Sigmoid colon (tissue), 7 donors: Measurements from ENCODE around the gene AVEN. TPM values are rescaled to one million over a fixed set of nuclear protein-coding genes. Genes with fewer than 3 reads are reported as not detected.

ENCODE experiments used
- DNase-seq: peaks from one replicate; pipeline ENCODE4 v3.0.0-alpha.2; 2019
- H3K27ac ChIP-seq, 4 donors: fragments of 200-600 bp; sonication (generic); one replicate each; pipeline ENCODE4 v1.5.1; 2016 to 2019; ENCODE audit warnings: mild to moderate bottlenecking in 1 of 4
- H3K27me3 ChIP-seq, 3 donors: fragments of 200-600 bp; sonication (generic); one replicate each; pipeline ENCODE4 v1.5.1; 2019; ENCODE audit warnings: mild to moderate bottlenecking in 1 of 3
- H3K36me3 ChIP-seq, 4 donors: fragments of 200-600 bp; sonication (generic); one replicate each; pipeline ENCODE4 v1.5.1; 2016 to 2019
- H3K4me1 ChIP-seq, 4 donors: fragments of 200-600 bp; sonication (generic); one replicate each; pipeline ENCODE4 v1.5.1; 2017 to 2019
- H3K4me3 ChIP-seq, 4 donors: fragments of 200-600 bp; sonication (generic); one replicate each; pipeline ENCODE4 v1.5.1; 2017 to 2019; ENCODE audit warnings: mild to moderate bottlenecking in 2 of 4, moderate library complexity in 1 of 4
- H3K9me3 ChIP-seq, 4 donors: fragments of 200-600 bp in 3 of 4; sonication (generic) in 3 of 4; one replicate each; pipeline versions ENCODE4 v1.5.1 to v1.6.1; 2013 to 2019
- CTCF ChIP-seq, 4 experiments: fragments of 450-650 bp in 3 of 4; fragments of 200-600 bp in 1 of 4; IDR thresholded peaks; one replicate each; pipeline ENCODE4 v1.5.1; 2016 to 2019; ENCODE audit warnings: antibody characterized with exemption in 4 of 4, mild to moderate bottlenecking in 3 of 4, moderate library complexity in 2 of 4
- EP300 ChIP-seq, 4 donors: sonication (generic); formaldehyde crosslinking; IDR thresholded peaks; one replicate each; pipeline ENCODE4 v1.6.1; 2017; ENCODE audit warnings: antibody characterized with exemption in 4 of 4
- POLR2A ChIP-seq, 2 donors: fragments of 450-650 bp; IDR thresholded peaks; one replicate each; pipeline ENCODE4 v1.6.1; 2016; ENCODE audit warnings: antibody characterized with exemption in 2 of 2, mild to moderate bottlenecking in 2 of 2, moderate library complexity in 2 of 2
- POLR2AphosphoS5 ChIP-seq, 4 donors: sonication (generic); formaldehyde crosslinking; IDR thresholded peaks; one replicate each; pipeline ENCODE4 v1.6.1; 2017; ENCODE audit warnings: antibody characterized with exemption in 4 of 4
- WGBS, 2 donors: extraction: QIAGEN DNeasy Blood & Tissue Kit; methylation state at CpG; one replicate each; pipeline ENCODE4 v1.1.7; 2013; 5-methylcytosine and 5-hydroxymethylcytosine counted together
- intact Hi-C: fragments of 100-400 bp; cut with DNase I; formaldehyde crosslinking; loops from one replicate; pipeline ENCODE4 v1.15.1; 2023
- polyA plus RNA-seq, 3 donors: library from polyadenylated mRNA; stranded (reverse); fragments of 200-250 nt; gene quantifications; one replicate each; pipeline ENCODE4 v1.2.3, GENCODE V29; 2013
- total RNA-seq, 4 donors: library from RNA; depleted of rRNA; stranded (reverse); fragments of >200 nt; gene quantifications; one replicate each; pipeline ENCODE4 v1.1.0, GENCODE V29; 2016
- donor health status: healthy with polysubstance abuse.
- donor health status: Bipolar disorder and iron deficiency.
- donor health status: healthy.

AVEN gene
- total and polyA plus RNA-seq, 7 donors, result 9.2 to 23.3 (median 15.0) TPM

GRCh38 chr15:33985751-33986150 is 53.3 kb downstream of the AVEN start:
- H3K4me3 ChIP-seq, result no peak overlapping the region
- no peaks in the 10 kb centered on the region for H3K27me3 ChIP-seq
- TF ChIP-seq POLR2A (IDR thresholded peaks at IDR 0.05), result no peak
- TF ChIP-seq POLR2AphosphoS5 (IDR thresholded peaks at IDR 0.05), result no peak
- no peak for TF ChIP-seq EP300 (IDR thresholded peaks at IDR 0.05)
- TF ChIP-seq CTCF (IDR thresholded peaks at IDR 0.05), result no peak
- DNase-seq, result no peak
- 67% methylated on average over 3 of the region's 3 CpGs for WGBS, 2 donors
- H3K9me3 ChIP-seq, result no peaks in the 10 kb centered on the region
- no peak overlapping the region for H3K27ac ChIP-seq
- peaks cover 0 to 10% (median 2%) of the 10 kb centered on the region in 4 donors for H3K4me1 ChIP-seq
- no peaks in the 10 kb centered on the region for H3K36me3 ChIP-seq
- intact Hi-C loops, result no loop called here

GRCh38 chr15:33985287-33985686 is 53.7 kb downstream of the AVEN start:
- WGBS, 2 donors, result 39 to 61% methylated on average over 1 of the region's 1 CpG
- H3K36me3 ChIP-seq, result no peaks in the 10 kb centered on the region
- no peak for DNase-seq
- no peak overlapping the region for H3K27ac ChIP-seq
- TF ChIP-seq EP300 (IDR thresholded peaks at IDR 0.05), result no peak
- TF ChIP-seq CTCF (IDR thresholded peaks at IDR 0.05), result no peak
- TF ChIP-seq POLR2AphosphoS5 (IDR thresholded peaks at IDR 0.05), result no peak
- TF ChIP-seq POLR2A (IDR thresholded peaks at IDR 0.05), result no peak
- no peaks in the 10 kb centered on the region for H3K9me3 ChIP-seq
- no peak overlapping the region for H3K4me3 ChIP-seq
- intact Hi-C loops, result no loop called here
- H3K4me1 ChIP-seq, result peaks cover 0 to 10% (median 2%) of the 10 kb centered on the region in 4 donors
- H3K27me3 ChIP-seq, result no peaks in the 10 kb centered on the region

DNA sequence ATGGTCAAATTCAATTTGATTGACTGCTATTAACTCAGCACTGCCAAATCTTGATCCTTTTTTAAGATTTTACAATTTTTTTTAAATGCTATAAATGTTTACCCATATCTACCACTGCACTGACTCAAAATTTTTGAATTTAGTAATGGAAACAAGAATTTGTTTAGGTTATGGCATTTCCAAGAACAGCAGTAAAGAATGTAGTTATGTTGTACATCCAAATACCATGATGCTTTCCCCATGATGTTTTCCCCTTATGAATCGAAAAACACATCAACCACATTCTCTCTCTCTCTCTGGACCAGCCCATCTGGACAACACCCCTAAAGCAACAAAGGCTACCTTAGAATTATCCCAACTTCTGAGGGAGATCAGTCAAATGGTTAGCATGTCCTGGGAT is 56.5 kb downstream of the AVEN start:
- no peak for TF ChIP-seq EP300 (IDR thresholded peaks at IDR 0.05)
- no peak for TF ChIP-seq POLR2AphosphoS5 (IDR thresholded peaks at IDR 0.05)
- no peak for TF ChIP-seq CTCF (IDR thresholded peaks at IDR 0.05)
- no peak for TF ChIP-seq POLR2A (IDR thresholded peaks at IDR 0.05)
- 81 to 91% methylated on average over 1 of the region's 1 CpG for WGBS, 2 donors

GRCh38 chr15:33980159-33980558 is 58.8 kb downstream of the AVEN start:
- Histone ChIP-seq H3K27ac (no peak overlapping the region), H3K27me3 (no peaks in the 10 kb centered on the region), H3K36me3 (no peaks in the 10 kb centered on the region), H3K4me3 (no peak overlapping the region), H3K4me1 (peaks cover 0 to 3% (median 0%) of the 10 kb centered on the region in 4 donors), H3K9me3 (no peaks in the 10 kb centered on the region)
- 66 to 67% methylated on average over 7 of the region's 7 CpGs for WGBS, 2 donors
- no peak for TF ChIP-seq POLR2A (IDR thresholded peaks at IDR 0.05)
- intact Hi-C loops, result no loop called here
- DNase-seq, result no peak

More for the DNA sequence above, 56.5 kb downstream of the AVEN start:
- DNase-seq, result no peak
- H3K4me1 ChIP-seq, result peaks cover 0 to 10% (median 2%) of the 10 kb centered on the region in 4 donors
- no peaks in the 10 kb centered on the region for H3K27me3 ChIP-seq
- intact Hi-C loops, result no loop called here
- H3K36me3 ChIP-seq, result no peaks in the 10 kb centered on the region
- H3K4me3 ChIP-seq, result no peak overlapping the region
- H3K27ac ChIP-seq, result no peak overlapping the region
- no peaks in the 10 kb centered on the region for H3K9me3 ChIP-seq

- 89 to 92% methylated on average over 4 of the region's 4 CpGs for WGBS, 2 donors
These were observed 63.9 kb downstream of the AVEN start for GRCh38 chr15:33975022-33975565.

DNA sequence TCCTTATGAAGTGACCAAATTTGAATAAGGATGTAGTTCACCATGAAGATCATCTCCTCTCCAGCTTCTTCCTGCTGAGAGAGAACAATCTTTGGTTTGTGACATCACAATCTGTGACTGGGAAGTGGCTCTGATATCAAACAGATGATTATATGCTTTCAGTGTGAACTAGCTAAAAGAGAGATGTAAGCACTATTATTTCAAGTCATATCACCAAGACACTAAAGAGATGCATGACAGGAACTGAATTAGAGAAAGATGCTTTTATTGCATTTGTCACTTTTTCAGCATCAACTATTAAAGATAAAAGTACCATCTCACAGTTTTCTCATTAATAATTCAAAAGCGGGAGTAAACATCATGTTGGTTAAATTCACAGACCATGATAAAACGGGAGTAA is 67.2 kb downstream of the AVEN start:
- Histone ChIP-seq H3K27me3 (no peaks in the 10 kb centered on the region), H3K36me3 (no peaks in the 10 kb centered on the region), H3K9me3 (no peaks in the 10 kb centered on the region), H3K4me1 (no peaks in the 10 kb centered on the region), H3K27ac (no peak overlapping the region), H3K4me3 (no peak overlapping the region)
- WGBS, 2 donors, result 92 to 96% methylated on average over 2 of the region's 2 CpGs
- TF ChIP-seq POLR2A (IDR thresholded peaks at IDR 0.05), result no peak
- no peak for TF ChIP-seq EP300 (IDR thresholded peaks at IDR 0.05)
- no peak for TF ChIP-seq POLR2AphosphoS5 (IDR thresholded peaks at IDR 0.05)
- TF ChIP-seq CTCF (IDR thresholded peaks at IDR 0.05), result no peak
- intact Hi-C loops, result no loop called here
- DNase-seq, result no peak

More at GRCh38 chr15:33975022-33975565, 63.9 kb downstream of the AVEN start:
- Histone ChIP-seq H3K36me3 (no peaks in the 10 kb centered on the region), H3K27me3 (no peaks in the 10 kb centered on the region), H3K27ac (no peak overlapping the region), H3K4me1 (no peaks in the 10 kb centered on the region), H3K4me3 (no peak overlapping the region), H3K9me3 (no peaks in the 10 kb centered on the region)
- intact Hi-C loops, result no loop called here
- DNase-seq, result no peak
- TF ChIP-seq POLR2AphosphoS5 (IDR thresholded peaks at IDR 0.05) (no peak), EP300 (IDR thresholded peaks at IDR 0.05) (no peak)
